Sigmoid colon (tissue), 3 donors: ENCODE results near the gene FAM184B.

Experiments
- CTCF ChIP-seq, 4 experiments: fragments of 450-650 bp in 3 of 4; fragments of 200-600 bp in 1 of 4; IDR thresholded peaks; one replicate each; pipeline ENCODE4 v1.5.1; 2016 to 2019; ENCODE audit warnings: antibody characterized with exemption in 4 of 4, mild to moderate bottlenecking in 3 of 4, moderate library complexity in 2 of 4
- POLR2A ChIP-seq, 2 donors: fragments of 450-650 bp; IDR thresholded peaks; one replicate each; pipeline ENCODE4 v1.6.1; 2016; ENCODE audit warnings: antibody characterized with exemption in 2 of 2, mild to moderate bottlenecking in 2 of 2, moderate library complexity in 2 of 2

GRCh38 chr4:17605236-17605635 lies 176.2 kb downstream of the FAM184B start:
- TF ChIP-seq POLR2A (IDR thresholded peaks at IDR 0.05) = no peak
- TF ChIP-seq CTCF (IDR thresholded peaks at IDR 0.05) = no peak
